Astrocyte (in vitro differentiated cells and primary cell): Measurements from ENCODE around the gene SENP2.

Experiments
- EZH2 ChIP-seq: IDR thresholded peaks from 2 replicates; pipeline ENCODE4 v1.6.1; 2012; ENCODE audit warnings: mild to moderate bottlenecking, low read length, inconsistent platforms; ENCODE audit not compliant: insufficient read depth
- TF ChIP-seq, protein P1 (sequence below): IDR thresholded peaks from 2 replicates; pipeline ENCODE4 v1.5.1; 2011; ENCODE audit warnings: low read depth, mild to moderate bottlenecking, inconsistent platforms, low read length, moderate library complexity; ENCODE audit not compliant: insufficient read depth

DNA sequence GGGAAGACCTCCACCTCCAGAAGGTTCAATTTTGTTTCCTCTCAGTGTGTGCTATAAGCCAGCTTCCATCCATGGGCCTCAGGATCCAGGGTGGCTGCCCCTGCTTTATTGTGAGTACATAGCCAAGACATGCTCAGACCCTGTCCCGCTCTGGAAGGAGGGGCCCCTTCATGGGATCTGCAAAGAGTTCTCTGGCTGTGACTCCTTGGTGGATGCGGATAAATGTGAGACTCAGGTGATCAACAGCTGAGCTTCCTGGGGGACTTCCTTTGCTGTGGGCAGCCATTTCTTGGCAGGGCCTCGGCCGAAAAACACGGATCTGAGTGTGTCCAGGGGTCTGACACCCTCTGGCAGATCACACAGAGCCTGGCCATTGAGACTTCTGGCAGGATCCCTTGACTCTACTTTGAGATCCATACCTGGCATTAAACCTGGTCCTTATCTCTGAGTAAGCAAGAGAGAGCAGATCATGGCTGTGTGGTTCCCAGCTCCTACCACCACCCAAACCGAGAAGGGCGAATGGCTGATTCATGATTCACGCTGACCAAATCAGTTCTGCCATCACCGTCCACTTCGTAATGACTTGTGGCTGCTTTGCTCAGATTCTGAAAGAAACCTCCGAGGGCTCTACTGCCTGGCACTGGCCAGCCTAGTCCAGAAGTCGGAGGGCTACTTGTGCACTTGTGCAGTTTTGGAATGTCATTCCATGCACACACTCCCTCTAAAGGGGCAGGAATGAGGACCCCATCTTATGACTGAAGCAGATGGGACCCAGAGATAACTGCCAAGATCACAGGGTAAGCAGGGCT, 68.1 kb downstream of the SENP2 start:
- TF ChIP-seq, protein P1, sequence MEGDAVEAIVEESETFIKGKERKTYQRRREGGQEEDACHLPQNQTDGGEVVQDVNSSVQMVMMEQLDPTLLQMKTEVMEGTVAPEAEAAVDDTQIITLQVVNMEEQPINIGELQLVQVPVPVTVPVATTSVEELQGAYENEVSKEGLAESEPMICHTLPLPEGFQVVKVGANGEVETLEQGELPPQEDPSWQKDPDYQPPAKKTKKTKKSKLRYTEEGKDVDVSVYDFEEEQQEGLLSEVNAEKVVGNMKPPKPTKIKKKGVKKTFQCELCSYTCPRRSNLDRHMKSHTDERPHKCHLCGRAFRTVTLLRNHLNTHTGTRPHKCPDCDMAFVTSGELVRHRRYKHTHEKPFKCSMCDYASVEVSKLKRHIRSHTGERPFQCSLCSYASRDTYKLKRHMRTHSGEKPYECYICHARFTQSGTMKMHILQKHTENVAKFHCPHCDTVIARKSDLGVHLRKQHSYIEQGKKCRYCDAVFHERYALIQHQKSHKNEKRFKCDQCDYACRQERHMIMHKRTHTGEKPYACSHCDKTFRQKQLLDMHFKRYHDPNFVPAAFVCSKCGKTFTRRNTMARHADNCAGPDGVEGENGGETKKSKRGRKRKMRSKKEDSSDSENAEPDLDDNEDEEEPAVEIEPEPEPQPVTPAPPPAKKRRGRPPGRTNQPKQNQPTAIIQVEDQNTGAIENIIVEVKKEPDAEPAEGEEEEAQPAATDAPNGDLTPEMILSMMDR: no peak
- no peak for TF ChIP-seq EZH2
